OCI-LY3 (cell line): Measurements from ENCODE around the gene ASPHD1.

Experiments used
- EZH2phosphoT487 ChIP-seq: fragments of 200-600 bp; shearing (Covaris generic); IDR thresholded peaks from 2 replicates; pipeline ENCODE4 v1.6.1; 2018; ENCODE audit warnings: antibody characterized with exemption, mixed run types, low read depth
- TF ChIP-seq, protein P1 (sequence below): fragments of 200-600, 300-600 bp; sonication (generic); IDR thresholded peaks from 2 replicates; pipeline ENCODE4 v1.5.1; 2014; ENCODE audit warnings: antibody characterized with exemption, low read length, low read depth

DNA sequence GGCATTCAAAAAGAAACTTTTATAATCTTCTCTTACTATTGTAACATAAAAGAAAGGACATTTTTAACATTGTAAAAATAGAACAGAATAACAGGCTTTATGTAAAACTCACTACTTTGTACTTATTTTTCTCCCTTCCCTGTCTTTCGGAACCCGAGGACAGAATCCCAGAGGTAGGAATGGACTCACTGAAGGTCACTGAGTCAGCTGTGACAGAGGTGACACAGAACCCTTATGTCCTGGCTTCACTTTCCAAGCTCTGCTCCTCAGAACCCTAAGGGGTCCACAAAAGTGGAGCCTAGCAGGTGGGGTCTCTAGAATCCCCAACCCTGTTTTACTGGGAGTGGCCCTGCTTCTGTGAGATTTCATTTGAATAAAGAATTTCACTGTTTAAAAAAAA is 22.0 kb downstream of the ASPHD1 start:
- TF ChIP-seq, protein P1, sequence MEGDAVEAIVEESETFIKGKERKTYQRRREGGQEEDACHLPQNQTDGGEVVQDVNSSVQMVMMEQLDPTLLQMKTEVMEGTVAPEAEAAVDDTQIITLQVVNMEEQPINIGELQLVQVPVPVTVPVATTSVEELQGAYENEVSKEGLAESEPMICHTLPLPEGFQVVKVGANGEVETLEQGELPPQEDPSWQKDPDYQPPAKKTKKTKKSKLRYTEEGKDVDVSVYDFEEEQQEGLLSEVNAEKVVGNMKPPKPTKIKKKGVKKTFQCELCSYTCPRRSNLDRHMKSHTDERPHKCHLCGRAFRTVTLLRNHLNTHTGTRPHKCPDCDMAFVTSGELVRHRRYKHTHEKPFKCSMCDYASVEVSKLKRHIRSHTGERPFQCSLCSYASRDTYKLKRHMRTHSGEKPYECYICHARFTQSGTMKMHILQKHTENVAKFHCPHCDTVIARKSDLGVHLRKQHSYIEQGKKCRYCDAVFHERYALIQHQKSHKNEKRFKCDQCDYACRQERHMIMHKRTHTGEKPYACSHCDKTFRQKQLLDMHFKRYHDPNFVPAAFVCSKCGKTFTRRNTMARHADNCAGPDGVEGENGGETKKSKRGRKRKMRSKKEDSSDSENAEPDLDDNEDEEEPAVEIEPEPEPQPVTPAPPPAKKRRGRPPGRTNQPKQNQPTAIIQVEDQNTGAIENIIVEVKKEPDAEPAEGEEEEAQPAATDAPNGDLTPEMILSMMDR = no peak
- no peak for TF ChIP-seq EZH2phosphoT487
